ENCODE results near the gene MAD1L1.
A peak's percentile ranks its signal among the peaks of the same experiment; 100 is the strongest.

Gene MAD1L1

DNA sequence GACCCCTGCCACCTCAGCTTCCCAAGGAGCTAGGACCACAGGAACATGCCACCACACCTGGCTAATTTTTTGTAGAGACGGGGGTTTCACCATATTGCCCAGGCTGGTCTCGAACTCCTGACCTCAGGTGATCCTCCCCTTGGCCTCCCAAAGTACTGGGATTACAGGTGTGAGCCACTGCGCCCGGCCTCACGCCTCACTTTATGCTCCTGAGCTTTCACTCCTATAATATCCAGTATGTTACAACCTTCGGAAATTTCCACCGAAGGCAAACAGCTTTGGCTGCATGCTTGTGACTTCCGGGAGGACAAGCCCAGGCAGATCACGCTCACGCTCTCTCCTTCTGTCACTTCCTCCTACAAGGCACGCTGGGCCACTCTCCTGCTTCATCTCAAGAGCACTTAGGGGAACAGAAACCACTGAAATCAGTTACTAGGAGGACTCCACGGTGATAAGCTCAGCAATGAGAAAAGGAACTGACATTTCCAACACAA is 4.4 kb upstream of the MAD1L1 start:
- Histone ChIP-seq H4K91ac (ENCODE audit: low read depth, low read length) (peak overlapping the region; percentile 52), H2BK120ac (ENCODE audit: insufficient read depth, low read length, poor library complexity) (peak overlapping the region; percentile 69), H3K9ac (ENCODE audit: low read length) (no peak overlapping the region), H2AFZ (ENCODE audit: insufficient read depth, low read length, poor library complexity) (no peak overlapping the region), H3K4me3 (ENCODE audit: low read depth, low read length) (peak overlapping the region; percentile 43), H3K4me2 (ENCODE audit: low read length) (no peak overlapping the region), H4K8ac (ENCODE audit: low read depth, low read length) (peak overlapping the region; percentile 81), H3K14ac (ENCODE audit: low read length) (no peak overlapping the region), H3K9me3 (ENCODE audit: insufficient read depth, low read depth, low read length) (no peaks in the 10 kb centered on the region), H3K4me1 (ENCODE audit: control insufficient read depth in 1 of 2, insufficient read depth in 2 of 2, low read length in 2 of 2) (peaks cover 4 to 5% of the 10 kb centered on the region in 2 experiments), H4K12ac (ENCODE audit: low read depth, low read length) (no peak overlapping the region), H3K79me2 (ENCODE audit: control insufficient read depth, insufficient read depth, low read length, poor library complexity) (peaks cover 11% of the 10 kb centered on the region), H2BK12ac (ENCODE audit: low read length) (peak overlapping the region; percentile 39), H2BK5ac (ENCODE audit: low read depth, low read length, poor library complexity) (no peak overlapping the region), H2AK5ac (ENCODE audit: low read length) (no peak overlapping the region), H3K27ac (ENCODE audit: low read depth, low read length) (peak overlapping the region; percentile 3), H3K23ac (ENCODE audit: low read length) (no peak overlapping the region), H3K18ac (ENCODE audit: low read length) (peak overlapping the region; percentile 44), H3K36me3 (ENCODE audit: control insufficient read depth in 1 of 2, insufficient read depth in 2 of 2, low read length in 2 of 2) (peaks cover 36 to 39% of the 10 kb centered on the region in 2 experiments), H3K27me3 (ENCODE audit: insufficient read depth, low read length) (no peaks in the 10 kb centered on the region), H3K79me1 (ENCODE audit: low read length) (peaks cover 19% of the 10 kb centered on the region), H3K4ac (ENCODE audit: low read depth, low read length) (no peak overlapping the region)
- peak; percentile 28 to 47 for DNase-seq
- no CpG with 5 or more reads among the region's 12 CpGs for WGBS (ENCODE audit: extremely low coverage, insufficient coverage, insufficient read length)

DNA sequence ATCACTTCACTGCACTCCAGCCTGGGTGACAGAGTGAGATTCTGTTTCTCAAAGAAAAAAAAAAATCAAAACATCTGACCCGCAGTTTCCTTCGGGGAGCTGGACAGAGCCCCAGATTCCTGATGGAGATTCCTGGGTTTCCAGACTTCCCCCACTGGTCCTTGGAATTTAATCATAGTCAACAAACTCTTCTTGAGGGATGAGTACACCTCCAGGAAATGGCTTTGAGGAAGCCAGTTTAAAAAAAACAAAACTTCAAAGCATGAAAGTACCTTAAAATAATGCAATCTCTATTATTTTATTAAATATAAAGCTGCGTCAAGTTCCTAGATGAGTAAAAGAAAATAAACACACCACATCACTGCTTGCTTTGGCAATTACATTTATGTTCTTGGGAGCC is 1.2 kb upstream of the MAD1L1 start:
- H3K18ac ChIP-seq (ENCODE audit: low read length) = no peak overlapping the region
- no peak overlapping the region for H2BK5ac ChIP-seq (ENCODE audit: low read depth, low read length, poor library complexity)
- no peak overlapping the region for H4K12ac ChIP-seq (ENCODE audit: low read depth, low read length)
- H3K27ac ChIP-seq (ENCODE audit: low read depth, low read length) = no peak overlapping the region
- no peak overlapping the region for H3K4me3 ChIP-seq (ENCODE audit: low read depth, low read length)
- H2AK5ac ChIP-seq (ENCODE audit: low read length) = no peak overlapping the region
- no peaks in the 10 kb centered on the region for H3K27me3 ChIP-seq (ENCODE audit: insufficient read depth, low read length)
- H3K4me2 ChIP-seq (ENCODE audit: low read length) = no peak overlapping the region
- peaks cover 6% of the 10 kb centered on the region for H3K79me2 ChIP-seq (ENCODE audit: control insufficient read depth, insufficient read depth, low read length, poor library complexity)
- H3K14ac ChIP-seq (ENCODE audit: low read length) = no peak overlapping the region
- H4K91ac ChIP-seq (ENCODE audit: low read depth, low read length) = no peak overlapping the region
- H3K9me3 ChIP-seq (ENCODE audit: insufficient read depth, low read depth, low read length) = no peaks in the 10 kb centered on the region
- no peak overlapping the region for H3K23ac ChIP-seq (ENCODE audit: low read length)
- DNase-seq = no peak
- peaks cover 13% of the 10 kb centered on the region for H3K79me1 ChIP-seq (ENCODE audit: low read length)
- no peak overlapping the region for H3K9ac ChIP-seq (ENCODE audit: low read length)
- no peak overlapping the region for H4K8ac ChIP-seq (ENCODE audit: low read depth, low read length)
- no CpG with 5 or more reads among the region's 3 CpGs for WGBS (ENCODE audit: extremely low coverage, insufficient coverage, insufficient read length)
- no peak overlapping the region for H2AFZ ChIP-seq (ENCODE audit: insufficient read depth, low read length, poor library complexity)
- no peak overlapping the region for H3K4ac ChIP-seq (ENCODE audit: low read depth, low read length)
- no peak overlapping the region for H2BK12ac ChIP-seq (ENCODE audit: low read length)
- peaks cover 41 to 46% of the 10 kb centered on the region in 2 experiments for H3K36me3 ChIP-seq (ENCODE audit: control insufficient read depth in 1 of 2, insufficient read depth in 2 of 2, low read length in 2 of 2)
- H3K4me1 ChIP-seq (ENCODE audit: control insufficient read depth in 1 of 2, insufficient read depth in 2 of 2, low read length in 2 of 2) = peaks cover 0 to 6% of the 10 kb centered on the region in 2 experiments
- H2BK120ac ChIP-seq (ENCODE audit: insufficient read depth, low read length, poor library complexity) = no peak overlapping the region

DNA sequence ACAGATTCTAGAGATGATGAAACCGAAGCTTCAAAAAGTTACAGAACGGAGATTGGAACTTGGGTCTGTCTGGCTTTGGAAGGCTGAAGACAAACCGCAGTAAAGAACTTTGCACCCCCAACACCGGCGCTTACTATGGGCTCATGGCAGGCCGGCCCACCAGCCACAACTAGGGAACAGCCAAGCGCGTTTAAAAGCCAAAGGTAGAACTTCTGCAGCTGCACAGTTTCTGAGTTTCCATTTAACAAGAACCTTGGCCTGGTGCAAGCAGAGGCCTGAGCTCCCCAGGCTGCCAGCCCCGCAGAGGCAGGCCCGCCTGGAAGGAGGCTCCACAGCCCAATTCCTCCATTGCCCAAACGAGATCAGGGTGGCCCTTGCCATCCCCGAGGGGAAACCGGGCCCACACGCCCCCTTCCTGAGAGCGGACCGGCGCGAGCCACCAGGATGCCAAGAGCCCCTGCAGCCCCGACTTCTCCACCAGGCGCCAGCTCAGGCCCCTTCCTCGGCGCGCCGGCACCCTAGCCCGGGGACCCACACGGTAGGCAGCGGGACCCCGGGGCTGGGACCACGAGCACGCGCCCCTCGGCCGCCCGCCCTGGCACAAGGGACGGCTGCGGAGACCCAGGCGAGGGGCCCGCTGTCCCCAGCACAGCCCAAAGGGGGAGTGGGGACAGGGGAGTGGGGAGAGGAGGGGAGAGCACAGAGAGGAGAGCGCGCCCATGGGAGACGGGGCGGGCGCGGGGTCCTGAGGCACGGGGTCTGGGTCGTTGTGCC is 566 bp downstream of the MAD1L1 start:
- H3K9ac ChIP-seq (ENCODE audit: low read length) = peak overlapping the region; percentile 91
- no peak overlapping the region for H2BK12ac ChIP-seq (ENCODE audit: low read length)
- peak overlapping the region; percentile 60 for H3K4ac ChIP-seq (ENCODE audit: low read depth, low read length)
- H2AFZ ChIP-seq (ENCODE audit: insufficient read depth, low read length, poor library complexity) = peak overlapping the region; percentile 97
- H4K12ac ChIP-seq (ENCODE audit: low read depth, low read length) = no peak overlapping the region
- H3K36me3 ChIP-seq (ENCODE audit: control insufficient read depth in 1 of 2, insufficient read depth in 2 of 2, low read length in 2 of 2) = peaks cover 41 to 45% of the 10 kb centered on the region in 2 experiments
- H4K91ac ChIP-seq (ENCODE audit: low read depth, low read length) = peak overlapping the region; percentile 48
- peak in 1 of 2 donors; percentile 21 for DNase-seq
- H3K4me1 ChIP-seq (ENCODE audit: control insufficient read depth in 1 of 2, insufficient read depth in 2 of 2, low read length in 2 of 2) = peaks cover 0 to 6% of the 10 kb centered on the region in 2 experiments
- peak overlapping the region; percentile 93 for H4K8ac ChIP-seq (ENCODE audit: low read depth, low read length)
- peaks cover 13% of the 10 kb centered on the region for H3K79me1 ChIP-seq (ENCODE audit: low read length)
- peak overlapping the region; percentile 94 for H3K4me3 ChIP-seq (ENCODE audit: low read depth, low read length)
- no peaks in the 10 kb centered on the region for H3K9me3 ChIP-seq (ENCODE audit: insufficient read depth, low read depth, low read length)
- no CpG with 5 or more reads among the region's 46 CpGs for WGBS (ENCODE audit: extremely low coverage, insufficient coverage, insufficient read length)
- H2BK120ac ChIP-seq (ENCODE audit: insufficient read depth, low read length, poor library complexity) = peak overlapping the region; percentile 52
- no peak overlapping the region for H3K27ac ChIP-seq (ENCODE audit: low read depth, low read length)
- H2AK5ac ChIP-seq (ENCODE audit: low read length) = peak overlapping the region; percentile 57
- H3K14ac ChIP-seq (ENCODE audit: low read length) = peak overlapping the region; percentile 28
- no peak overlapping the region for H2BK5ac ChIP-seq (ENCODE audit: low read depth, low read length, poor library complexity)
- peak overlapping the region; percentile 74 for H3K4me2 ChIP-seq (ENCODE audit: low read length)
- peak overlapping the region; percentile 57 for H3K18ac ChIP-seq (ENCODE audit: low read length)
- no peaks in the 10 kb centered on the region for H3K27me3 ChIP-seq (ENCODE audit: insufficient read depth, low read length)
- peaks cover 6% of the 10 kb centered on the region for H3K79me2 ChIP-seq (ENCODE audit: control insufficient read depth, insufficient read depth, low read length, poor library complexity)
- no peak overlapping the region for H3K23ac ChIP-seq (ENCODE audit: low read length)

DNA sequence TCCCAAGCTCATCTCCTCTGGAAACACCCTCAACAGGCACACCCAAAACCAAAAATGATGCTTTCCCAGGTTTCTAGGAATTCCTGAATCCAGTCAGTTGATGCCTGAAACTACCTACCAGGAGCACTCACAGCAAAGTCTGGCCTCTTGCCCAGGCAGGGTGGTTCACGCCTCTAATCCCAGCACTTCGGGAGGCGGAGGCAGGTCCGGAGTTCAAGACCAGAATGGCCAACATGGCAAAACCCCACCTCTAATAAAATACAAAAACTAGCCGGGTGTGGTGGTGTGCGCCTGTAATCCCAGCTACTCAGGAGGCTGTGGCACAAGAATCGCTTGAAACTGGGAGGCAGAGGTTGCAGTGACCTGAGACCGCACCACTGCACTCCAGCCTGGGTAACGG is 1.9 kb downstream of the MAD1L1 start:
- no peak overlapping the region for H4K91ac ChIP-seq (ENCODE audit: low read depth, low read length)
- peaks cover 6% of the 10 kb centered on the region for H3K79me2 ChIP-seq (ENCODE audit: control insufficient read depth, insufficient read depth, low read length, poor library complexity)
- H3K27me3 ChIP-seq (ENCODE audit: insufficient read depth, low read length) = no peaks in the 10 kb centered on the region
- DNase-seq = no peak
- H3K27ac ChIP-seq (ENCODE audit: low read depth, low read length) = no peak overlapping the region
- no peak overlapping the region for H2AFZ ChIP-seq (ENCODE audit: insufficient read depth, low read length, poor library complexity)
- no peak overlapping the region for H3K4me3 ChIP-seq (ENCODE audit: low read depth, low read length)
- no peak overlapping the region for H3K9ac ChIP-seq (ENCODE audit: low read length)
- no peak overlapping the region for H2AK5ac ChIP-seq (ENCODE audit: low read length)
- peaks cover 47 to 49% of the 10 kb centered on the region in 2 experiments for H3K36me3 ChIP-seq (ENCODE audit: control insufficient read depth in 1 of 2, insufficient read depth in 2 of 2, low read length in 2 of 2)
- H2BK5ac ChIP-seq (ENCODE audit: low read depth, low read length, poor library complexity) = no peak overlapping the region
- no peak overlapping the region for H3K23ac ChIP-seq (ENCODE audit: low read length)
- no peak overlapping the region for H2BK12ac ChIP-seq (ENCODE audit: low read length)
- H3K79me1 ChIP-seq (ENCODE audit: low read length) = peaks cover 10% of the 10 kb centered on the region
- H2BK120ac ChIP-seq (ENCODE audit: insufficient read depth, low read length, poor library complexity) = no peak overlapping the region
- H4K8ac ChIP-seq (ENCODE audit: low read depth, low read length) = no peak overlapping the region
- H3K4me2 ChIP-seq (ENCODE audit: low read length) = no peak overlapping the region
- H3K18ac ChIP-seq (ENCODE audit: low read length) = no peak overlapping the region
- peaks cover 0 to 6% of the 10 kb centered on the region in 2 experiments for H3K4me1 ChIP-seq (ENCODE audit: control insufficient read depth in 1 of 2, insufficient read depth in 2 of 2, low read length in 2 of 2)
- H3K9me3 ChIP-seq (ENCODE audit: insufficient read depth, low read depth, low read length) = no peaks in the 10 kb centered on the region
- H3K4ac ChIP-seq (ENCODE audit: low read depth, low read length) = no peak overlapping the region
- no CpG with 5 or more reads among the region's 9 CpGs for WGBS (ENCODE audit: extremely low coverage, insufficient coverage, insufficient read length)
- H4K12ac ChIP-seq (ENCODE audit: low read depth, low read length) = no peak overlapping the region
- H3K14ac ChIP-seq (ENCODE audit: low read length) = no peak overlapping the region

Measured in trophoblast cell (in vitro differentiated cells and primary cell).